Upper lobe of left lung (tissue), 4 donors: ENCODE data around the gene STK25.

Source experiments
- CTCF ChIP-seq, 6 experiments: fragments of 450-650 bp in 4 of 6; fragments of 200-600 bp in 2 of 6; sonication (generic) in 2 of 6; IDR thresholded peaks; one replicate each; pipeline ENCODE4 v1.5.1; 2016 to 2019; ENCODE audit warnings: antibody characterized with exemption in 6 of 6
- POLR2A ChIP-seq, 4 donors: fragments of 450-650 bp; IDR thresholded peaks; one replicate each; pipeline ENCODE4 v1.5.1; 2016 to 2017; ENCODE audit warnings: antibody characterized with exemption in 4 of 4, mild to moderate bottlenecking in 2 of 4

DNA sequence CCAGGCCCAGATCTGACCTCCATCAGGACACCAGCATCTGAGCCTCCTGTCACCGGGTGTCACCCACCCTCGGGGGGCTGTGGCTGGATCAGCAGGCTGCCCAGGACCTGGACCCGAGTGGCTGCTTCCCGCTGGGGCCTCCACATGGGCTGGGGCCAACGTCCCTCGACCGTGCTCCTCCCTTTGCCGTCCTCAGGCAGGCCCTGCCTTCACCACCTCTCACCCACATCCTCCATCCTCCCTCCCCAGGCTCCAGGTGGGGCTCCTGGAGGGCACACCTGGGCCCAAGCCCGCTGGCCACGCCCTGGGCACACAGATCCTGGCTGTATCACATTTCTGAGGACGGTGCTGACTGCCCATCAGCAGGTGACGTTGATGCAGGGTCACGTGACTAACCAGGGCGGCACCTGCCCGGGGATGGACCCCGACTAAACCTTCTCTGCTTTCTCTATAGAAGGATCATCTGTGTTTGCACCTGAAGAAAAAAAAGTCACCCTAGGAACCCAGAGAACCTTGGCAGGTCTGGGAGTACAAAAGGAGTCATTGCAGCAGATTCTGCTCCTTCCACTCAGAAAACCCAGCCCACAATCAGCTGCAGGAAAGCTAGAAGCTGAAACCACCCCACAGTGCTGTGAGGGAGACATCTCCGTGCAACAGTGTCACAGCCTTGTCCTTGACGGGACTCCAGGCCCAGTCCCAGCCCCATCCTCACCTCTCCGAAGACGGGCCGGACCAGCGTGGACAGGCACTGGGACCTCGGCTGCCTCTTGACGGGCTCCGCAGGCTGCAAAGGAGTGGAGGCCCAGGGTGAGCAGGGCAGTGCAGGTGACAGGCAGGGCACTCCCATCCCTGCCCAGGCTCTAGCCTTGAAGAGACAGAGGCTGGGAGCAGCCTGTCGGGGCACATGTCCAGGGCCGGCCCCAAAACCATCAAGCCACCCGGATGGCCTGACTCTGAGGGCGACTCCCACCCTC lies 11.2 kb downstream of the STK25 start:
- no peak for TF ChIP-seq CTCF (IDR thresholded peaks at IDR 0.05)
- TF ChIP-seq POLR2A (IDR thresholded peaks at IDR 0.05) = no peak
